WTC11 (cell line): ENCODE measurements around the gene RHEB. TPM values are rescaled to one million over a fixed set of nuclear protein-coding genes. Genes with fewer than 3 reads are reported as not detected.

Source experiments
- ATAC-seq: fragments of 200-7000 bp; cut with Tn5 transposase; 2 replicates; pipeline ENCODE4 v1.10.0; 2021; ENCODE audit warnings: mild to moderate bottlenecking, moderate library complexity
- CTCF ChIA-PET: fragments of 300-600 bp; sonication (Branson Sonifier 250); formaldehyde crosslinking; loops from one replicate; lab custom pipeline; 2021; ENCODE audit warnings: antibody characterized with exemption; lab: Charles Lee
- POLR2A ChIA-PET: fragments of 350-600 bp; sonication (Branson Sonifier 250); formaldehyde crosslinking; loops from one replicate; lab custom pipeline; 2021; ENCODE audit warnings: antibody characterized with exemption; lab: Charles Lee
- DNase-seq: peaks from one replicate; pipeline ENCODE4 v3.0.0; 2021; ENCODE audit warnings: low spot score
- H3K27ac Mint-ChIP-seq: 2 replicates; pipeline ENCODE4 v1.8.0; 2021; ENCODE audit warnings: mixed read lengths
- H3K27me3 Mint-ChIP-seq: 2 replicates; pipeline ENCODE4 v1.8.0; 2021; ENCODE audit warnings: low read depth, mild to moderate bottlenecking, moderate library complexity, mixed read lengths
- H3K36me3 Mint-ChIP-seq: 2 replicates; pipeline ENCODE4 v1.8.0; 2021; ENCODE audit warnings: mixed read lengths
- H3K4me1 Mint-ChIP-seq: 2 replicates; pipeline ENCODE4 v1.8.0; 2022; ENCODE audit warnings: mixed read lengths
- H3K4me3 Mint-ChIP-seq: 2 replicates; pipeline ENCODE4 v1.8.0; 2021; ENCODE audit warnings: mild to moderate bottlenecking, moderate library complexity, mixed read lengths
- H3K9me3 Mint-ChIP-seq: 2 replicates; pipeline ENCODE4 v1.8.0; 2021; ENCODE audit warnings: mixed read lengths
- ATF2 ChIP-seq: sonication (generic); formaldehyde crosslinking; IDR thresholded peaks from 2 replicates; pipeline ENCODE4 v1.8.1; 2022; ENCODE audit warnings: low read depth, missing genetic modification reagents, borderline replicate concordance
- CREB1 ChIP-seq: sonication (generic); formaldehyde crosslinking; IDR thresholded peaks from 2 replicates; pipeline ENCODE4 v1.8.0; 2023; ENCODE audit warnings: mild to moderate bottlenecking, missing genetic modification reagents
- CREM ChIP-seq: sonication (generic); formaldehyde crosslinking; IDR thresholded peaks from 2 replicates; pipeline ENCODE4 v1.8.1; 2022; ENCODE audit warnings: mild to moderate bottlenecking, missing genetic modification reagents, moderate library complexity
- E2F1 ChIP-seq: sonication (generic); formaldehyde crosslinking; IDR thresholded peaks from 2 replicates; pipeline ENCODE4 v1.8.0; 2022; ENCODE audit warnings: mild to moderate bottlenecking, missing genetic modification reagents
- E2F5 ChIP-seq: sonication (generic); formaldehyde crosslinking; IDR thresholded peaks from 2 replicates; pipeline ENCODE4 v1.8.1; 2022; ENCODE audit warnings: mild to moderate bottlenecking, moderate library complexity, missing genetic modification reagents
- ESRRA ChIP-seq: sonication (generic); formaldehyde crosslinking; IDR thresholded peaks from 2 replicates; pipeline ENCODE4 v1.8.1; 2022; ENCODE audit warnings: mild to moderate bottlenecking, missing genetic modification reagents, borderline replicate concordance
- FOXK1 ChIP-seq: sonication (generic); formaldehyde crosslinking; IDR thresholded peaks from 2 replicates; pipeline ENCODE4 v1.8.0; 2022; ENCODE audit warnings: mild to moderate bottlenecking, moderate library complexity, missing genetic modification reagents
- HMGXB4 ChIP-seq: sonication (generic); formaldehyde crosslinking; IDR thresholded peaks from 2 replicates; pipeline ENCODE4 v1.8.1; 2023; ENCODE audit warnings: mild to moderate bottlenecking, moderate library complexity, missing genetic modification reagents
- JUN ChIP-seq: sonication (generic); formaldehyde crosslinking; IDR thresholded peaks from 2 replicates; pipeline ENCODE4 v1.8.0; 2023; ENCODE audit warnings: mild to moderate bottlenecking, missing genetic modification reagents
- MAX ChIP-seq: sonication (generic); formaldehyde crosslinking; IDR thresholded peaks from 2 replicates; pipeline ENCODE4 v1.8.0; 2022; ENCODE audit warnings: mild to moderate bottlenecking, missing genetic modification reagents
- NFYB ChIP-seq: sonication (generic); formaldehyde crosslinking; conservative IDR thresholded peaks from 2 replicates; pipeline ENCODE4 v1.8.0; 2022; ENCODE audit warnings: low read depth, missing genetic modification reagents
- RORB ChIP-seq: fragments of 250-450 bp; sonication (Bioruptor Pico); IDR thresholded peaks from 2 replicates; pipeline ENCODE4 v1.9.0; 2021; ENCODE audit warnings: mild to moderate bottlenecking
- SP1 ChIP-seq: sonication (generic); formaldehyde crosslinking; conservative IDR thresholded peaks from 2 replicates; pipeline ENCODE4 v1.8.1; 2022; ENCODE audit warnings: missing genetic modification reagents
- TCF7 ChIP-seq: sonication (generic); formaldehyde crosslinking; IDR thresholded peaks from 2 replicates; pipeline ENCODE4 v1.8.0; 2022; ENCODE audit warnings: mild to moderate bottlenecking, low read depth, missing genetic modification reagents, moderate library complexity
- TP53 ChIP-seq: sonication (generic); formaldehyde crosslinking; IDR thresholded peaks from 2 replicates; pipeline ENCODE4 v1.8.1; 2023; ENCODE audit warnings: mild to moderate bottlenecking, missing genetic modification reagents
- ZBTB43 ChIP-seq: sonication (generic); formaldehyde crosslinking; IDR thresholded peaks from 2 replicates; pipeline ENCODE4 v1.8.1; 2023; ENCODE audit warnings: mild to moderate bottlenecking, missing genetic modification reagents
- ZNF121 ChIP-seq: sonication (generic); formaldehyde crosslinking; IDR thresholded peaks from 2 replicates; pipeline ENCODE4 v1.8.0; 2023; ENCODE audit warnings: missing genetic modification reagents
- ZNF416 ChIP-seq: fragments of 250-450 bp; sonication (Bioruptor Pico); IDR thresholded peaks from 2 replicates; pipeline ENCODE4 v1.9.0; 2021; ENCODE audit warnings: mild to moderate bottlenecking, inconsistent platforms
- ZNF512 ChIP-seq: sonication (generic); formaldehyde crosslinking; IDR thresholded peaks from 2 replicates; pipeline ENCODE4 v1.8.1; 2022; ENCODE audit warnings: missing genetic modification reagents, borderline replicate concordance
- total RNA-seq: library from RNA; stranded (reverse); gene quantifications from 3 replicates; pipeline ENCODE4 v1.2.3, GENCODE V29; 2021

RHEB gene
- total RNA-seq, 1 experiment from 2014 or later: 133 TPM

- TF ChIP-seq CREM (CRISPR knock-in tag): no peak
- no peak for TF ChIP-seq FOXK1 (CRISPR knock-in tag)
- TF ChIP-seq HMGXB4 (CRISPR knock-in tag): no peak
- no peak for TF ChIP-seq ATF2 (CRISPR knock-in tag)
- no peak for TF ChIP-seq NFYB (CRISPR knock-in tag)
- no peak for TF ChIP-seq ZNF512
- no peak for TF ChIP-seq MAX (CRISPR knock-in tag)
Observed at GRCh38 chr7:151497306-151497871, 22.3 kb downstream of the RHEB start (continued).

GRCh38 chr7:151495360-151495759, 24.3 kb downstream of the RHEB start:
- DNase-seq (no peak), ATAC-seq (no peak)
- Mint-ChIP-seq H3K27ac (no peak overlapping the region), H3K36me3 (peaks cover 5% of the 10 kb centered on the region), H3K27me3 (no peaks in the 10 kb centered on the region), H3K4me1 (peaks cover 79% of the 10 kb centered on the region), H3K9me3 (peaks cover 3% of the 10 kb centered on the region; the same call in 1 of the 2 replicates), H3K4me3 (no peak overlapping the region)
- TF ChIP-seq ZNF416 (no peak), CREB1 (CRISPR knock-in tag) (no peak), ZNF512 (no peak), JUN (CRISPR knock-in tag) (no peak)
- ChIA-PET CTCF (no interaction called here), POLR2A (no interaction called here)

GRCh38 chr7:151494298-151495284, 25.1 kb downstream of the RHEB start:
- peaks cover 3% of the 10 kb centered on the region; the same call in 1 of the 2 replicates for H3K9me3 Mint-ChIP-seq
- H3K27me3 Mint-ChIP-seq: no peaks in the 10 kb centered on the region
- CTCF ChIA-PET: no interaction called here
- peak overlapping the region; percentile 43 for H3K4me3 Mint-ChIP-seq
- POLR2A ChIA-PET: no interaction called here
- H3K4me1 Mint-ChIP-seq: peaks cover 78% of the 10 kb centered on the region
- no peak for DNase-seq
- ATAC-seq: peak; percentile 43
- peaks cover 10% of the 10 kb centered on the region for H3K36me3 Mint-ChIP-seq
- H3K27ac Mint-ChIP-seq: peak overlapping the region; percentile 75
- TF ChIP-seq ZNF121 (CRISPR knock-in tag) (no peak), RORB (CRISPR knock-in tag) (no peak), SP1 (no peak), TCF7 (CRISPR knock-in tag) (no peak), E2F5 (no peak), TP53 (no peak), E2F1 (CRISPR knock-in tag) (no peak), ESRRA (no peak), JUN (CRISPR knock-in tag) (no peak), ZBTB43 (CRISPR knock-in tag) (no peak)
